WTC11 (cell line): ENCODE data around the gene HOMER1.

Source experiments
- ETV6 ChIP-seq: sonication (generic); formaldehyde crosslinking; IDR thresholded peaks from 2 replicates; pipeline ENCODE4 v1.8.1; 2022; ENCODE audit warnings: mild to moderate bottlenecking, missing genetic modification reagents
- NFYB ChIP-seq: sonication (generic); formaldehyde crosslinking; conservative IDR thresholded peaks from 2 replicates; pipeline ENCODE4 v1.8.0; 2022; ENCODE audit warnings: low read depth, missing genetic modification reagents
- OVOL2 ChIP-seq: fragments of 250-450 bp; sonication (Bioruptor Pico); IDR thresholded peaks from 2 replicates; pipeline ENCODE4 v1.9.0; 2021; ENCODE audit warnings: mild to moderate bottlenecking, borderline replicate concordance
- ZBTB21 ChIP-seq: sonication (generic); formaldehyde crosslinking; IDR thresholded peaks from 2 replicates; pipeline ENCODE4 v1.8.1; 2023; ENCODE audit warnings: mild to moderate bottlenecking, missing genetic modification reagents, borderline replicate concordance

- TF ChIP-seq NFYB (CRISPR knock-in tag), result no peak
- no peak for TF ChIP-seq ETV6 (CRISPR knock-in tag)
- no peak for TF ChIP-seq ZBTB21 (CRISPR knock-in tag)
- no peak for TF ChIP-seq OVOL2
Observed at GRCh38 chr5:79508794-79509193, 5.1 kb downstream of the HOMER1 start.
